Stimulated activated CD4-positive, alpha-beta T cell treated with anti-CD3 and anti-CD28 coated beads, Interleukin-1b, Interleukin-23, amount 100 ng/mL, for 4 hours (primary cell): ENCODE data around the gene VSTM4.

Experiments used
- DNase-seq, 2 donors: peaks; one replicate each; pipeline ENCODE4 v3.0.0-alpha.2; 2020; ENCODE audit warnings: low read depth in 2 of 2

VSTM4 gene, protein sequence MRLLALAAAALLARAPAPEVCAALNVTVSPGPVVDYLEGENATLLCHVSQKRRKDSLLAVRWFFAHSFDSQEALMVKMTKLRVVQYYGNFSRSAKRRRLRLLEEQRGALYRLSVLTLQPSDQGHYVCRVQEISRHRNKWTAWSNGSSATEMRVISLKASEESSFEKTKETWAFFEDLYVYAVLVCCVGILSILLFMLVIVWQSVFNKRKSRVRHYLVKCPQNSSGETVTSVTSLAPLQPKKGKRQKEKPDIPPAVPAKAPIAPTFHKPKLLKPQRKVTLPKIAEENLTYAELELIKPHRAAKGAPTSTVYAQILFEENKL

DNA sequence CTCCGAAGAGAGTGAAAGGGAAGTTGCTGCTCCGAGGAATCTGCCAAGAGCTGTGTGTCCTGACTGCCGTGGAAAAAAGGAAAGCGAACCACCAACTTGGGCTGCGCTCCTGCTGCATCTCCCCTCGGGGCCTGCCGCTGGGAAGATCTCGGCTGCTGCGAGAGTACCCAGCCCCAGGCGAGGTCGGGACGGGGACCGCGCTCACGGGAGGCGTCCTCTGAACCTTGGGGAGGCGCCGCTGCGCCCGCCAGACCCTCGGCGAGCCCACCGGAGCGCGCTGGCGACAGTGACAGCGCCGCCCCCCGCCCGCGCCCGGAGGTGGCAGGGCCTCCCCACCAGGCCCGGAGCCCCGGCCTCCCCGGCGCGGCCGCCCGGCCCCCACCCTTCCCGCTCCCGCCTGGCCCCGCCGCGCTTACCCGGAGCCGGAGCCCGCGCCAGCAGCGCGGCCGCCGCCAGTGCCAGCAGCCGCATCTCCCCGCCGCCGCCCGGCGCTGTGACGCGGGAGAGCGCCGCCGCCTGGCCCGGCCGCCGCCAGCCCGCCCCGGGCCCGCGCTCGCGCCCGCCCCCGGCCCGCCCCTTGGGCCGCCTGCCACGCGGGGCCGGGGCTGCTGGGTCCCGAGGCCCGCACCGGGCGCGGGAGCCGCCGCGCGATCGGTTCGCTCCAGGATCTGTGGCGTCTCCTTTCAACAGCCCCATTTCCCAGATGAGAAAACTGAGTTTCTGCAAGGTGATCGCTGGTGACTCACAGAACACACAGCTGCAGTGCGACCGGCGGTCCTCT lies at the start of gene VSTM4:
Gene VSTM4 (minus strand): TSS at position 508 of the 781 bp plus-strand sequence. CDS start 37 bp downstream, at position 471.
- no peak for DNase-seq

DNA sequence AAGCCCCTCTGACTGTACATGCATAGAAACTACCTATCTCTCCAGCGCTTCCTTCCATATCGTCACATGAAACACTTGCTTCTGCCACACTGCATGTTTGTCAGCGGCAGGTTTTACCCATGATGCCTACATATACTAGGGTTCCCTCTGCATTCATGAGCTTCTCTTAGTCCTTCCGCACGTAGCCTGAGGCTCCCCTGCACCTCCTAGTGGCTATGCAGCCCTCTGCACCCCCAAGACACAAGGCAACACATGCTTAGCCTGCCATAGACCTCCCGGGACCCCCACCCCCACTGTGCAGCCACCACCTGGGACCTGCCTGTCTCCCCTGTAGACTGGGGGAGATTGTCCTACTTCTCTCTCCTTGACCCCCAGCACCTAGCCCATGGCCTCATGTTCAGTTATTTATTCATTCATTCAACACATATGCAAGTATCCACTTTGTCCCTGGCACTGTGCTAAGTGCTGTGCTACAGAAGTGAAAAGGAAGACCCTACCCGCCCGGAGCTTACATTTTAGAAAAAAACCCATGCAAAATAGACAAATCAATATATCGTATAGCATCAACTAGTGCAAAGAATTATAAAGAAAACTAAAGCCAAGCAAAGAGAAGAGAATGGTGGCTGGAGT lies 49.4 kb upstream of the VSTM4 start:
- no peak for DNase-seq

DNA sequence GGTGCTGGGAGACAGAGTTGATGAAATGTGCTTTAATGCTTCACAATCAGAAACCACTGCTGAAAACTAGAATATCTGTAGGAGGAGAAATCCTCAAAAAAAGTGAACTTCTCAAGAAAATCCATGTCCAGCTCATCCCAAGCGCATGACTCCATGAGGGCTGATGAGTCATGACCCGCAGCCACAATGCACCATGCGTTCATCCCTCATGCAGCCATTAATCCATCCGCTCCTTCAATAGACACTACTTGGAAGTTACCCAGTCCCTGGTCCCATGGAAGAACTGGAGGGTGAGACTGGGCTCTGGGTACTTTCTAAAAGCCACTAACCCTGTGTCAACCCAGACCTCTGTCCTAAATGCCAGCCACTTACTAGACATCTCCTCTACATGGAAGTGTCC lies 48.4 kb upstream of the VSTM4 start:
- DNase-seq = no peak

DNA sequence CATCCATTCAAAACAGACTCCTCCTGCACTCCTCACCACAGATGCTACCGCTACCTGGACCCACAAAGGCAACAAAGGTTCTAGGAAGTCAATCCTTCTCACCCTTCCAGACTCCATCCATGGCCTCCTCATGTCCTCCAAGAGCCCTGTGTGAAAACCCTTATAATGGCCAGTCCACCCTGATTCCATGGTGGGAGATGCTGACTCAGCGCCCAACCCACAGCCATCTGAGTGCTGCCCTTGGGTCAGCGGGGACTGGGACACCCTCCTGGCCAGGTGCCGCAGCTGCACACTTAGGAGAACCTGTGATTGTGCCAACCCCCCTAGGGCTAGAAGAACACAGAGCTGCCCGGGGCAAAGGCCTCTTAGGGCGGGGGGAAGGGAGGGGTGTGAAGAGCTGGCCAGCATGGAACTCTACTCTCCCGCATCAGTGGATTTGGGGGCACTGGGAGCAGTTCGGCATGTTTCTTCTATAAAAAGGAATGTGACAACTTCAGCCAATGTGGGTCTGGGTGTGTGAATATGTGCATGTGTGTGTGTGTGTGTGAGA lies 47.5 kb upstream of the VSTM4 start:
- no peak for DNase-seq

DNA sequence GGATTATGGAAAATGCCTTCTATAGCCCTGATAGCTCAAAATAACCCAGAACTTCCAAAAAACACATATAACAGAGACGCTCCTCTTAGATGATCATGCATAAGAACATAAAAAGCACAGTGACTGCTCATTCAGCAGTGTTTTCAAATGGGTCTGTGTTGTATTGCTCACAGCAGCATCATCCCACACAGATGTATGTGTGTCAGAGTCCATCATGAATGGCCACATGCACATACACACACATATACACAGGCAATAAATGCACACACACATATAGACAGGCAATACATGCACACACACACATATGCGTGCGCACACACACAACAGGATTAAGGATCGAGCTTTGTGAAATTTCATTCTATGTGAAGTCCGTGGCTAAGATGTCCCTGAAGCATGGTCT lies 46.7 kb upstream of the VSTM4 start:
- no peak for DNase-seq

DNA sequence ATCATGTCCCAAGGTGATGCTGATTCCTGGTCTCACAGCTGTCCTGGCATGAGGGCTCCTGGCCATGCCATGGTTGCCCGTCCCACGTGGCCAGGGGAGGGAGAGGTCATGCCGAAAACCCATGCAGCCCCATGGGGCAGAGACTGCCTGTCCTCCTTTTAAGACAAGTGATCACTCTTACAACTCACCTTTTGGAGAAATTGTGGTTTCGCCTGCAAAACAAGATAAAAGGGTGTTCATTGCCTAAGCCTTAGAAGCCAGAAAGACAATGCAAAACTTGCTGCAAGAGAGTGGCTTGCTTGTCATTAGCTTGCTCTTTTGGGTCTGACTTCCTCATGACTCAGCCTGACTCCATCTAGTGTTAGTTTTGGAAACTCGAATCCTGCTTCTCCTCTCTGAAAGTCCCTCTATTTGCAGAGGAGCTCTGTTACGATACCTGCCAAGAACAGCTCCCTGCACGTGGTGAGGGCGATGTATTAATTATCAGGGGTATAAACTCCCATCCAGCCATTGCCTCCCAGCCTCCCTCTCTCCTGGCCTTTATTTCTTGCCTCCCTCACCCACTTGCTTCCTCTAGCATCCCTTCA lies 46.2 kb upstream of the VSTM4 start:
- no peak for DNase-seq

DNA sequence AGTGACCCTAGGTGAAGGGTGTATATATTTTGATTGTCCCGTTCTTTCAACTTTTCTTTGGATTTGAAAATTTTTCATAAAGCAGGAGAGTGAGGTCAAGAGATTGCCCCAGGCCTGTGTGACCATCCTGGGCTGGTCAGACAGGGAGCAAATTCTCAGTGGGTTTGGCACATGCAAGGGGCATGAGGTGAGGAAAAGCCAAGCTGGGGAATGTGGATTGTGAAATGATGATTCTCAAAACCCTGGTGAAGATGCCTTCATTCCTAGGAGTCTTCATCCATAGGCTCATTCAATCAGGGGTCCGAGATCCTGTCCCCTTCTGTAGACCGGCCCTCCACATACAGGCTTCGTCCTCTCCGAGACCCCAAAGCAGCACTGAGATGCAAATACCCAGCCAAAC lies 45.5 kb upstream of the VSTM4 start:
- DNase-seq = no peak

DNA sequence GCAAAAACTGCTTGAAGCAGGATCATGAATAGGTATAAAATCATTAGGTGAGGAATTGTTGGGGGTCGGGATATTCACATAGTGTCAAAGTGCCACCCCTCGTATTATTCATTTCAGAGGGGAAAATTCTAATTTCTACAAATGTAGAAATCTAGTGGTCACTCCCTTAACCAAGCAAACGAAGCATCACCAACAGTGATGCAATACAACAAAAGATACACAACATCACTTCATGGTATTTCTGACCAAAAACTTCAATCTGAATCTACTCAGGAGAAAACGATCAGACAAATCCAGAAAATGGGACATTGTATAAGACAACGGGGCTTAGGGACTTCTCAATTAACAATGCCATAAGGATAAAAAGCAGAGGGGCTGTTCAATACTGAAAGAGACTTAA lies 44.8 kb upstream of the VSTM4 start:
- DNase-seq = no peak

DNA sequence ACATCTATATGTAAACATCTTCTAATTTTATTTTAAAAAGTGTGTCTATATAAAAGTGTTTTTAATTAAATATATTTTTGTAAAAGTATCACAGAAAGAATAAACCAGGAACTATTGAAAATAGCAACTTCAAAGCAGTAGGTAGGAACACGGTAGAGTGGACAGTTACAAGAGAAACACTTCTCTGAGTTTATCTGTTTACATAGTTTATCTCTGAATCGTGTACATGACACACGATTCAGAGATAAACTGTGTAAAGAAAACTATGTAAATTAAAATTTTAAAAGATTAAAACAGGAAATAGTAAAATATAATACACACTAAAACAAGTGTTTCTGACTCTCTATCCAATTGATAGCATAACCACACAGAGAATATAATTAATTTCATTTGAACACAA lies 43.6 kb upstream of the VSTM4 start:
- no peak for DNase-seq

DNA sequence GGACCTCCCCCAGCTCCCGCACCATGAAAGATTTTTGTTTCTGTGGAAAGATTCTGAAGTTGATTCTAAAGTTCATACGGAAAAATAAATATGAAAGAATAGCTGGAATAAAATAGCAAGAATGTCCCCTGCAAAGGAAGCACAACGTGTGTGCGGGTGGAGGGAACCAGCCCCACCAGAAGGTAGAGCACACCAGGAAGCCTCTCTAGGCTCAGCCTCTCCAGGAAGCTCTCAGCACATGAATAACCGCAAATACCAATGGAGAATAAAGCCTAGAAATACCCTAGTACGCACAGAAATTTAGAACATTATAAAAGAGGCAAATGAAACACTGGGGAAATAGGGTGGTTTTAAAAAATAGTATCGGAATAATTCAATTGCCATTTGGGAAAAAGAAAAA lies 43.1 kb upstream of the VSTM4 start:
- no peak for DNase-seq

DNA sequence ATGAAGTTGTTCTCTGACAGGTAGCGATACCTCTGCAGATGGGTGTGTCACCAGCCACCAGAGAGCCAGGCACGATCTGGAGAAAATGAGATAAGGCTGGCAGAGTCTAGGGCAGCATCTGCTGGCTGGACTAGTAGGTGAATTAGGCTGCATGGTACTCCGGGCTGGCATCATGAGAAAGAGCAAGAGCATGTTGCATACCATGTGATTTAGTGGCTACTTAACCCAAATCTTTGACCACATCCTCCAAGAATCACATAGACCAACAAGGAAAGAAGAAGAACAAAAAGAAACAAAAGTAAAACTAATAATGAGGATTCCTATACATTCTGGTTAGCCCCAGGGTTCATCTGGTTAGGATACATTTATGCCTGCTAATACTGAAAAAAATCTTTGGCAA lies 41.9 kb upstream of the VSTM4 start:
- no peak for DNase-seq

DNA sequence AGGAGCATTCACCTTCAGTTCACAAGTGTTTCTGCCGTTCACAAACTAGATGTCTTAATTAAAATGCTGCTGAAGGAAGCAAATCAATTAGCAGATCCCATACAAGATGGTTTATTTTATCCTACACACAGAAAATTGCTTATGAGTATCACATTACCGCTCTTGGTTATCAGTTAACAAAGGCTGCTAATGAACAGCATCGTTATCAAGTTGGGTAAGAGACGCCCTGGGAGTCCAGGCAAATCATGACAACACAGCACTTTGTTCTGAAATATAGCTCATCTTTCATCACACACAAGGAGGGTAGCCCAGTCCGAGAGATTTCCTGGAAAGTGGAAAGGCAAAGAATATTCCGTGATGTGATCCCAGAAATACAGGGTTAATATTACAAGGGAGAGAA lies 39.3 kb upstream of the VSTM4 start:
- no peak for DNase-seq

DNA sequence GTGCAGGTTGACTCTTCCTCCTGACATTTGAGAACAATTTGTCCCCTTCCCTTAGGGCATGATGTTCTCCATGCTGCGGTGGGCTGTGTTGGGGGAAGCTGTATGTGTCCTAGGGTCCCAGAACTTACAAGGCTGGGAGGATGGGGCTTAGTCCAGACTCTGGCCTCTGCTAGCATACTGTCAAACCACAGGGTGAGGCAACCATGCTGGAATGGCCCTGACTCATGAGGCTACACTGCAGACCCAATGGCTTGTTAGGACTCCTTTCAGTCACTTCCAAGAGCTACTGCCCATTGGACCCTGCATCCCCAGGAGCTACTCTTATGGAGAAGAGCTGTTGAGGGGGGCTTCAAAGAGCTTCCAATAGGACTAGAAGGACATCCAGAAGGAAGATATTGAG lies 38.6 kb upstream of the VSTM4 start:
- DNase-seq = no peak

DNA sequence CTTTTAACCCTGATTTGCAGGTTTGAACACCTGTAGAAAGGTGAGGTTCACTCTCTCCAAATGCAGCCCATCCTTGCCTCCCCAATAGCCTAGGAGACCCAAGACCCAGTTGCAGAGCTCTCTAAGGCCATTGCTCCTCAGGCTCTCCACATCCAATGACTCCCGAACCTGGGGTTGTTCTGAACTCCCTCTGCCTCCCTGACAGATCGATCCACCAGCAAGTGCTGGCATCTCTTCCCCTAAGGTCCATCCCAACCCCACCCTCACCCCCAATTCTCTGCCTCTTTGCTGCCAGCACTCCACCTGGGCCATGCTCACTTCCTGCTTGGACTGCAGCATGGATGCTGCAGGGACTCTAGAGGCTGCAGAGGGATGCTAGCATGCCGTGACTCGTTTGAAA lies 37.8 kb upstream of the VSTM4 start:
- no peak for DNase-seq

DNA sequence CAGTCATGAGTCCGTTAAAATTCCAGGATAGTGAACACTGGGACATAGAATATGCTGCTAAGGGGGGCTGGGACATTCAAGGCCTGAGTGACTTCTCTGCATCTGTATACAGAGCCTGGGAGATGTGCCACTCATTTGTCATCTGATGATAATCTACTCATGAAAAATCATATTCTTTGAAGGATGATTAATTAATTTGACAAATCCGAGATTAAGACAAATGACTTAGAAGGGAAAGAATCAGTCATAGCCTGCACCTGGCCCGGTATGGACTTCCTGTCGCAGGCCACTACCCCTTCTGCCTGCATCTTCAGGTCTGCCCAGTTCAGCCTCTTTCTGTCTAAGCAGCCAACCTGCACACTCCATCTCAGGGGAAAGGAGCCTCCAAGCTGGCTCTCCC lies 37.3 kb upstream of the VSTM4 start:
- DNase-seq = no peak

DNA sequence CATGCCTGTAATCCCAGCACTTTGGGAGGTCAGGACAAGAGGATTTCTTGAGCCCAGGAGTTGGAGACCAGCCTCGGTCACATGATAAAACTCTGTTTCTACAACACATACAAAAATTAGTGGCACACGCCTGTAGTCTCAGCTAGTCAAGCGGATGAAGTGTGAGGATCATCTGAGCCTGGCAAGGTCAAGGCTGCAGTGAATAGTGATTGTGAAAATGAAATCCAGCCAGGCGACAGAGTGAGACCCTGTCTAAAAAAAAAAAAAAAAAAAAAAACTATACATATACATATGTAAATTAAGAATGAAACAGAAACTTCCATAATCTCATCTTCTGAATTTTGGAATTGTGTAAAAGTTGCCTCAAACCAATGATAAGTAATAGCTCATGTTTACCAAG lies 36.7 kb upstream of the VSTM4 start:
- DNase-seq = no peak

DNA sequence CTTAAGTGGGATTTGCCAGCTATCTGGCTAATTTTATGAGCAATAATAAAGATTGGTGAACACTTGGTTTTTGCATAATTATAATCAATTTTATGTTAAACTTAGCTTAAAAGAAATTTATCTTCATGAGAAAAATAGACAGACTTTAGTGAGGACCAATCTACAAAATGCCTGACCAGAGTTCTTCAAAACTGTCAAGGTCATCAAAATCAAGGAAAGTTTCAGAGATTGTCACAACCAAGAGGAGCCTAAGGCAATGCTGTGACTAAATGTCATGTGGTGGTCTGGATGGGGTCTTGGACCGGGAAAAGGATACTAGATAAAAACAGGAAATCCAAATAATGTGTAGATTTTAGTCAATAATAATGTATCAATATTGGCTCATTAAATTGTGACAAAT lies 36.2 kb upstream of the VSTM4 start:
- no peak for DNase-seq

DNA sequence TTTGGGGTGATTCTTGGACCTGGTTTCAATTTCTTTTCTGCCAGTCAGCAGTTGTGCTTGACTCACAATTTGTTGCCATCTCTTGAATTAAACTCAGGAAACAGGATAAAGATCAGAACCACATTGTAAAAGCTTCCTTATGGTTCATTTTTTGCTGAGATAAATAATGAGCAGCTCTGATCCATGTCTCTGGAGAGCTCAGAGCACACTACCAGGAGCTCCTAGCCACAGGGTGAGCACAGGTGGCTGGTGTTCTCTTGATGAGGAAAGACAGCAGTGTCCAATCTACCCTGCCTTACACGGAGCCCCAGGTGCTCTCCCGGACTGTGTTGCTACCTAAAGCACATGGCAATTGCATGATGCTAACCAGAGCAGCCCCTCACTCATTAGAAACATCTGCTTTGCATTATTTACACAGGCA lies 35.7 kb upstream of the VSTM4 start:
- no peak for DNase-seq

DNA sequence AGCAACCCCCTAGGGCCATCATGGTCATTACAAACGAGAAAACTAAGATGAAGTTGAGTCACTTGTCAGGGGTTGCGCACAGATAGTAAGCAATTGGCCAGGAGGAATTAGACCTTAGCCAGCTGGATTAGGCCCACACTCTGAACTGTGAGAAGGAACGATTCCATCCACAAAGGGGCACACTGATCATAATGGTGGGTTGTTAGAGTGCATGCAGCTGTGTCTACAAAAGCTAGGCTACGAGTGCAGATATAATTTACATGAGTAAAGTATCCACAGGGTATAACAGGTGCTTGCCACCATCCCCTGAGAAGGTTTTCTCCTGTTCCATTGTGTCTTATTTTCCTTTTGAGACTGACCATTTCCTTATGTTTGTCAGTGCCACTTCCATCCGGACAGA lies 35.1 kb upstream of the VSTM4 start:
- no peak for DNase-seq

DNA sequence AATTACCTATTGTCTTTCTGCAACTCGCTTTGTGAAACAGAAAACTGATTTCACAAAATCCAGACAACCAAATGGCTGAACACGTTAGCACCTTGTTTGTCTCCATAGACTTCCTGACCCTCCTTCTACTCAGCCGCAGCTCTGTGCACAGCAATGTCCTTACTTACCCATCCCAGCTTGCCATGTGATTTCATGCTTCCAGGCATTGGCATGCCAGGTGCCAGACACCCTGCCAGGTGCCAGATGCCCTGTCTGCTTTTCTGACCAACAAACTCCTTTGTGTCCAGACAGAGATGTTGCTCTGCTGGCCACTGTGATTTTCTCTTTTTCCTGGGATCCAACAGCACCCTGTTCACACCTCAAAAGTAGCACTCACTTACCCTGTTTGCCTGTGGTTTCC lies 34.6 kb upstream of the VSTM4 start:
- no peak for DNase-seq

DNA sequence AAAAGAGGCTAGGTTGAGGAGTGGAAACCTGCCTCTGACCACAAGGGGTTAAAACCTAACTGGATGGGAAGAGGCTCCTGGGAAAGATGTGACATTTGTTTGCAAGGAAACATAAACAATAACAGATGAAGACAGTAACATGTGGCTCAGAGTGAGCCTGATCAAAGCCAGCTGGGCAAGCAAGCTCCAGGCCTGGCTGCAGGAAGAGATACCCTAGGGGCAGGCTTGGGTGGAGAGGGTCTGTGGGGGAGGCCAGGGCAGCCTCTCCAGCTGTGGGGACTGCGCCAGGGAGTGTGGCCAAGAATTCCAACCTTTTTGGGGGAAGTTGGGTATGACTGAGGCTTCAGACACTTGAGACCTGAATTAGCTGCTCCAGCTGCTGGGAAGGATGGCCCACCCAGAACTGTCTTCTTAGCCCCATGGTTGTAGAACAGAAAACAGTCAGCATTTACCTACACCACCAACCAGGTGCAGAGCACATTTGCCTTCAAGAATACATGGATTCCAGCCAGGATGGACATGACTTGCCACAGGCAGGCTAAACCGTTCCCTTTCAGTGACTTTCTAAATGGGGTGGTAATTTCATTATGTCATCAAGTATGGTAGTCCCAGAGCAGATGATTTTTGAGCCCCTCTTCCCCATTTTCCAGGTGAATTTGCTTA lies 28.9 kb upstream of the VSTM4 start:
- DNase-seq = no peak

DNA sequence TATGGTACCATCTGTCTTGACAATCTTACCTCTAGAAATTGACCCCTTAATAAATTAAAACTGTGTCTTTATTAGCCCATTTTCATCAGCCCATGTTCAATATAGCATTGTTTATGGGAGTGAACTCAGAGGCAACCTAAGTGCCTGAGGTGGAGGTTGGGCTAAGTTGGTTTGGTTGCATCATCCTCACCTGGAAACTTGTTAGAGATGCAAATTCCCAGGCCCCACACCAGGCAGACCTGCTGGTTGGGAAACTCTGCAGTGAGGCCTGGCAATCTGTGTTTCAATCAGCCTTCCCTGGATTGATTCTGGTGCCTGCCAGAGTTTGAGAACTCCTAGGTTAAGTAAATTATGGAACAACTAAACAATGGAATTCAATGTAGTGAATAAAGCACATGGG lies 27.9 kb upstream of the VSTM4 start:
- no peak for DNase-seq
